HG02943 (cell line): Measurements from ENCODE around the gene P2RX3.
"Not testable (repeated sequence)": the region's sequence is repeated elsewhere in the genome, so short reads cannot be mapped to it uniquely, and the experiment has no call there.

ENCODE experiments used
- ATAC-seq: cut with Tn5 transposase; IDR thresholded peaks from one replicate; pipeline ENCODE4 v1.9.1; 2021; ENCODE audit warnings: mild to moderate bottlenecking, low read depth, moderate library complexity; ENCODE audit not compliant: unreplicated experiment

P2RX3 gene

GRCh38 chr11:57348052-57348451 lies 9.9 kb downstream of the P2RX3 start:
- no peak for ATAC-seq

DNA sequence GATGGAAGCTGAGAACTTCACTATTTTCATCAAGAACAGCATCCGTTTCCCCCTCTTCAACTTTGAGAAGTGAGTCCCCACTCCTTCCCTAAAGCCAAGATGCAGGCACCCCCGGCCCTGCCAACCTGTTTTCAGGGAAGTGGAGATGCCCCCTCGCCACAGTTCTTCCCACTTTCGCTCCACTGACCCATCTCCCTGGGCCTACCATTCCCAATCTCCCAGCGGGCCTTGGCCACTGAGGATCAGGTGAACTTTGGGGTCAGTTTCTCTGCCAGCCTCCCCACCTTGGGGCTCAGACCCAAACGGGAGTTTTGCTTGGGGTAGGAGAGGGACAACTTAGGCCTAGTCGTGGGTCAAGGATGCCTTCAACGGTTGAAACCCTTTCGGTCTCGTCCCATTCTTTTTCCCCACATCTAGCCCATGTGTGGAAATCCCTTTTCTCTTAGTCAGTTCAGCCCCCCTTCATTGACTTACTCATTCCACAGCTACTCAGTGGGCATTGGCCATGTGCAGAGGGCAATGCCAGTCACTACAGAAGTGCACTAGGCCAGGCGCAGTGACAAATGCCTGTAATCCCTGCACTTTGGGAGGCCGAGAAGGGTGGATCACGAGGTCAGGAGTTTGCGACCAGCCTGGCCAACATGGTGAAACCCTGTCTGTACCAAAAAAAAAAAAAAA lies 10.6 kb downstream of the P2RX3 start:
- ATAC-seq: no peak

- ATAC-seq: no peak
Observed at GRCh38 chr11:57349491-57350274, 11.5 kb downstream of the P2RX3 start.

- ATAC-seq: no peak
Observed at GRCh38 chr11:57353036-57353435, 14.9 kb downstream of the P2RX3 start.

GRCh38 chr11:57353446-57353845 lies 15.3 kb downstream of the P2RX3 start:
- ATAC-seq: no peak

DNA sequence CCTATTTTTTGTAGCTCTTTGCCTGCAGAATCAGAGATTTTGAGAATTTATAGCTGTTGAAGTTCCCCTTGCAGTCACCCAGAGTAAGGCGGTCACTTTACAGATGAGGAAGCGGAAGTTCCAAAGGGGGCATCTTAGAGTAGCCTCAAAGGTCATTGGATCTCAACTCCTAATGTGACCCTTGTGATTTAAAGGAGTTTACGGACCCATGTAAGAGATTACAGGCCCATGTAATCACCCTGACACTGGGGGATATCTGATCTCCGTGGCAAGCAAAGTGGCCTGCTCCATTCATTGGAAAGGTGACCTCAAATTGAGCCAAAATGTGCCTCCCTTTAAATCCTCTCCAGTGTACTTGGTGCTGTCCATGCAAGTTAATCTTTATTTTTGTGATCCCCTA lies 15.7 kb downstream of the P2RX3 start:
- ATAC-seq: no peak

GRCh38 chr11:57354699-57355098 lies 16.5 kb downstream of the P2RX3 start:
- no peak for ATAC-seq

GRCh38 chr11:57356268-57356667 lies 18.1 kb downstream of the P2RX3 start:
- no peak for ATAC-seq

DNA sequence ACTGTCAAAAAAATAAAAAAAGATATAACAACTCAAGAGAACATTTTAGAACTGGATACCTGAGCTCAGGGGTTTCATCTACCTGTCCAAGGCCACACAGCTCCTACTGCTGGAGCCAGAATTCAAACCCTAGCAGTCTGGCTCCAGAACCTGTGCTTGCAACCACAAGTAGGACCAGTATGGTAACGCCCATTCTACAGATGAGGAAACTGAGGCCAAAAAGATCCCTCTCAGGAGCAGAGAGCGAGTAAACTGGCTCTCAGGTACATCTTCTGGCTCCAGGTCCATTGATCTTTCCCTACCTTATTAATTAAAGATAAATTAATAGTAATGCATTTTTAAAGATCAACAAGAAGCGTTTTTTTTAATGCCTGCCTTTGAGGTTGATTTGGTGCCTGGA lies 19.2 kb downstream of the P2RX3 start:
- no peak for ATAC-seq

GRCh38 chr11:57357856-57358255 lies 19.7 kb downstream of the P2RX3 start:
- ATAC-seq: no peak

DNA sequence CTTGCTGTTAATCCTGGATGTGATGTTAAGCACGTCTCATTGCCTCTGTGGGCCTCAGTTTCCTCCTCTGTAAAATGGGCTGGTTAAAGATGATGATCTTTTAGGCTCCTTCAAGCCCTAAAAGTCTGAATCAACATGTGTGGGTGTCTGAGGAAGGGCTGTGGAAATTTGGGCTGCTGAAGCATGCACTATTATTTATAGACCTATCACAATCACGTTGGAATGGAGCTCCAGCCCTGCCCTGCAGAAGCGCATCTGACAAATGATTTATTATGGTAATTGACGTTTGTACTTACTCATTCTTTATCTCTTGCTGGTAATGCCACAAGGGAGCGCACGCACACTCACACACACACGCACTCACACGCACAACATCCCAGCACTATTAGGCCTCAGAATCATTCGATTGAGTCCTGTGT lies 20.4 kb downstream of the P2RX3 start:
- no peak for ATAC-seq

GRCh38 chr11:57358991-57359390 lies 20.8 kb downstream of the P2RX3 start:
- ATAC-seq: no peak

GRCh38 chr11:57359396-57359795 lies 21.2 kb downstream of the P2RX3 start:
- no peak for ATAC-seq

GRCh38 chr11:57359896-57360690 lies 21.9 kb downstream of the P2RX3 start:
- no peak for ATAC-seq

GRCh38 chr11:57360991-57361390 lies 22.8 kb downstream of the P2RX3 start:
- no peak for ATAC-seq

DNA sequence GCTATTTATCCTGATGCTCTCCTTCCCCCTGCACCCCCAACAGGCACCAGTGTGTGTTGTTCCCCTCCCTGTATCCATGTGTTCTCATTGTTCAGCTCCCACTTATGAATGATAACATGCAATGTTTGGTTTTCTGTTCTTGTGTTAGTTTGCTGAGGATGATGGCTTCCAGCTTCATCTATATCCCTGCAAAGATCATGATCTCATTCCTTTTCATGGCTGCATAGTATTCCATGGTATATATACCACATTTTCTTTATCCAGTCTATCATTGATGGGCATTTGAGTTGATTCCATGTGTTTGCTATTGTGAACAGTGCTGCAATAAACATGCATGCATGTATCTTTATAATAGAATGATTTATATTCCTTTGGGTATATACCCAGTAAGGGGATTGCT lies 23.3 kb downstream of the P2RX3 start:
- ATAC-seq: not testable (repeated sequence)

DNA sequence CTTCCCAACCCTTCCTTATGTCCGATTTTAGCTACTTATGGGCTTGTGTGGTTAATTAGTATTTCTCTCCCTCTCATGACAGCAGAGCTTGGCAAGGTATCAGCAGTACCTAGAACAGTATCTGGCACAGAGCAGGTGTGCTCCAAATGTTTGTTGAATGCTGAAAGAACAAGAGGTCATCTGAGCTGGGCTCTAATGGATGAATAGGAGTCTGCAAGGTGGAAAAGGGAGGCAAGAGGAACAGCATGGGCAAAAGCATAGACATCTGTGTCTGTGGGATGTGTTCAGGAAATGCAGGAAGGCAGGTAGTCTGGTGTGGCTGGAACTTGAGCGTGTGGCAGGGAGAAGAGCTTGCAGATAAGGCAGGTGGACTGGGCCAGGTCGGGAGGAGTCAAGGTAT lies 23.8 kb downstream of the P2RX3 start:
- no peak for ATAC-seq

DNA sequence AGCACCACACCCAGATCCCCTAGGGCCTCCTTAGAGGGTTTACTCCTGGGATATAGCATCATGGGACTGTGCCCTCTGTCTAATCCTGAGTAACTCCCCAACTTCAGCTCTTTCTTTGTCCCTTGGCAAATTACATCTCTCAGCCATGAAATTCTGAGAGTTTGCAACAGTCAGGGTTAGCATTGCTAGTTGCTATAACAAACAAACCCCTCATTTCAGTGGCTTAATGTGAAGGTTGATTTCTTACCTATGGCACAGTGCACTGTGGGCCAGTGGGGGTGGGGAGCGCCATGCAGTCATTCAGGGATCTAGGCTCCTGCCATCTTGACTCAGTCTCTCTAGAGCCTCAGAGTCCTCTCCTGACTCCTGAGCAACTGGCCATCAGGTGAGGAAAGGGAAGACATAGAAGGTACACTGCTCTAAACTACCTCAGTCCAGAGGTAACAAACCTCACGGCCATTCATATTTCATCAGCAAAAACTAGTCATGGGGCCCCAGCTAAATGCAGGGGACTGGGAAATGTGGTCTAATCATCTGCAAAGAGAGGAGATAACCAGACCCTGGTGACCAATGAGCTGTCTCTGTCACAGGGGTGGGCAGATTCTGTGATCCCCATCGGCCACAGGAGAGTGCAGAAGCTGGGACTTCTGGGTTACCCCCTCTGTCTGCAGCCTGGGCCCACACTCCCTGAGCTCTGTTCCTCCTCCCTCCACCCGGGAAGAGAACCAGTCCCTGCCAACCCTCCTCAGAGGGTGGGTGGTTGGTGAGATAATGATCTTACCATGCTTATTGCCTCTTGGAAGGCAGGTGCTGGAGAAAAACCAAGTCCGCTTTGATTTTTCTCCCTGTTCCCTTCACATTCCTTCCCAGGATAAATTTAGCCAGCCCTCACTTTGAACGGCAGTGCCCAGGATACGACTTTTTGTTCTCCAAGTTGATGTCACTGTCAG lies 25.3 kb downstream of the P2RX3 start:
- no peak for ATAC-seq

- no peak for ATAC-seq
Observed at GRCh38 chr11:57364851-57365660, 26.9 kb downstream of the P2RX3 start.
